Brain microvascular endothelial cell (primary cell): ENCODE measurements around the gene EDN1.
A peak's percentile ranks its signal among the peaks of the same experiment; 100 is the strongest.

Source experiments
- DNase-seq: peaks from one replicate; pipeline ENCODE4 v3.0.0-alpha.2; 2020
- H3K27ac ChIP-seq: fragments of 250-450 bp; sonication (Bioruptor Pico); 2 replicates; pipeline ENCODE4 v1.5.1; 2020; ENCODE audit warnings: mild to moderate bottlenecking, moderate library complexity
- H3K27me3 ChIP-seq: fragments of 250-450 bp; sonication (Bioruptor Pico); replicated peaks from 2 replicates; pipeline ENCODE4 v1.5.1; 2020; ENCODE audit warnings: mild to moderate bottlenecking
- H3K36me3 ChIP-seq: fragments of 250-450 bp; sonication (Bioruptor Pico); replicated peaks from 2 replicates; pipeline ENCODE4 v1.5.1; 2020; ENCODE audit warnings: mild to moderate bottlenecking
- H3K4me3 ChIP-seq: 2 replicates; pipeline ENCODE4 v1.5.1; 2011; ENCODE audit warnings: low read depth, mild to moderate bottlenecking, control low read depth, low read length, moderate library complexity
- in situ Hi-C: cut with HindIII; loops from 2 replicates; pipeline ENCODE4 v1.10.0; 2017; ENCODE audit warnings: low sequenced_read_pairs, low pct_ligation_motif_present
- TF ChIP-seq, protein P1 (sequence below): IDR thresholded peaks from 2 replicates; pipeline ENCODE4 v1.5.1; 2011; ENCODE audit warnings: low read depth, mild to moderate bottlenecking, moderate library complexity, low read length, control low read depth, inconsistent platforms; ENCODE audit errors: missing control alignments

Gene EDN1

DNA sequence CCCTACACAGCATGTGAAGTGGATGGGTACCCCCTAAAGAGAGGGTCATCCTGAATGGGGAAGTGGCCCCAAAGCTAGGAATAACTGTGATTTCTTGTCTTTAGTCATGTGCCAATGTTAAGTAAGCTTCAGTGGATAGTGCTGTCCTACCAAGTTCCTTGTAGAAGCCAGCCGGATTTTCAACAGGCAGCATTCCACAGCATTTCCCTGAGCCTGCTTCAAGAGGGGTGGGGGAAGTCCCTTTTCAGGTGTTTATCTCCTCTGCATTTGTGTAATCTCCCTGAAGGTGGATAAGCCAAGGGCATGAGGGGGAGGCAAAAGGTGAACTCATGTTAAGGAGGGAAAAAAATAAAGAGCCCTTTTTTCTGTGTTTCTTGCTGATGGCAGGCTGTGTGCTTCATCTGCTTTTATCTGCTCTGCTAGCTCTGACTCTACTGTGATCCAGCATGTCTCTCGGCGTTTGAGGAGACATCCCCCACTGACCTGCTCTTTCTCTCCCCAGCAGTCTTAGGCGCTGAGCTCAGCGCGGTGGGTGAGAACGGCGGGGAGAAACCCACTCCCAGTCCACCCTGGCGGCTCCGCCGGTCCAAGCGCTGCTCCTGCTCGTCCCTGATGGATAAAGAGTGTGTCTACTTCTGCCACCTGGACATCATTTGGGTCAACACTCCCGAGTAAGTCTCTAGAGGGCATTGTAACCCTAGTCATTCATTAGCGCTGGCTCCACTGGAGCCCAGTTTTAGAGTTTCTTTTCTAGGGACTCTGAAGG is 1.9 kb downstream of the EDN1 start:
- H3K36me3 ChIP-seq, result peaks cover 19% of the 10 kb centered on the region
- TF ChIP-seq, protein P1, sequence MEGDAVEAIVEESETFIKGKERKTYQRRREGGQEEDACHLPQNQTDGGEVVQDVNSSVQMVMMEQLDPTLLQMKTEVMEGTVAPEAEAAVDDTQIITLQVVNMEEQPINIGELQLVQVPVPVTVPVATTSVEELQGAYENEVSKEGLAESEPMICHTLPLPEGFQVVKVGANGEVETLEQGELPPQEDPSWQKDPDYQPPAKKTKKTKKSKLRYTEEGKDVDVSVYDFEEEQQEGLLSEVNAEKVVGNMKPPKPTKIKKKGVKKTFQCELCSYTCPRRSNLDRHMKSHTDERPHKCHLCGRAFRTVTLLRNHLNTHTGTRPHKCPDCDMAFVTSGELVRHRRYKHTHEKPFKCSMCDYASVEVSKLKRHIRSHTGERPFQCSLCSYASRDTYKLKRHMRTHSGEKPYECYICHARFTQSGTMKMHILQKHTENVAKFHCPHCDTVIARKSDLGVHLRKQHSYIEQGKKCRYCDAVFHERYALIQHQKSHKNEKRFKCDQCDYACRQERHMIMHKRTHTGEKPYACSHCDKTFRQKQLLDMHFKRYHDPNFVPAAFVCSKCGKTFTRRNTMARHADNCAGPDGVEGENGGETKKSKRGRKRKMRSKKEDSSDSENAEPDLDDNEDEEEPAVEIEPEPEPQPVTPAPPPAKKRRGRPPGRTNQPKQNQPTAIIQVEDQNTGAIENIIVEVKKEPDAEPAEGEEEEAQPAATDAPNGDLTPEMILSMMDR, result peak; percentile 55
- no peak overlapping the region for H3K27ac ChIP-seq
- no peak for DNase-seq
- in situ Hi-C loops, result loop anchor here (25.0 kb wide), 1 partner anchor 320 kb away; no protein-coding TSS in a partner anchor
- H3K27me3 ChIP-seq, result no peaks in the 10 kb centered on the region
- H3K4me3 ChIP-seq, result peak overlapping the region; percentile 67

DNA sequence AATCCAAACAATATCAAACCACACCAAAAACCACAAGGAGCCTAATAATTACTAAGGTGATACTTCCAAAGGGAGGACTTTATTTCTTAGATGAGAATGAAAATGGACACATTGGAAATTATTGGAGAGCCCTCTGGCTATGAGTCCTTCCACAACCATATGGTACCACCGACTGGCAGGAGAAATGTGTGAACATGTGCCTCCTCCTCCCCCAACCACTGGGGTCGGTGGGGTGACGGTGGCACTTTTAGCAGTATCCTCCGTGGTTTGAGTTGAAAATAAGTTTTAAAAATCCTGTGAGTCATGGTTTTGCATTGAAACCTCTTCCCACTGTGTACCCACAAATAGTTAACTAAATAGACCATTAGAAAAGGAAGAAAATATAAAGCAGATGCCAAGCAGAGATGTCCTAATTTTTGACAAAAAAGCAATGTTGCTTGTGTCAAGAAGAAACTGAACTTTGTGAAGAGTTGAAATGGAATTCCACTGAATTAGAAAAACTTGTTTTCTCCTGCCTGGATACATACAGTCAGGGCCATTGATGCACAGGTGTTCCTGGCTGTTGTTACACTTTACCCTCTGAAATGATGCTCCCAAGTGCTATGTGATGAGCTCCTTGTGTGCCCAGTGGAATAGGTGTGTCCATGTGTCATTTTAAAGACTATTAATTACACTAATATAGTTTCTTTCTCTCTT is 3.2 kb downstream of the EDN1 start:
- in situ Hi-C loops, result loop anchor here (25.0 kb wide), 1 partner anchor 319 kb away; no protein-coding TSS in a partner anchor
- no peak for DNase-seq
- peaks cover 19% of the 10 kb centered on the region for H3K36me3 ChIP-seq
- no peak overlapping the region for H3K27ac ChIP-seq
- H3K27me3 ChIP-seq, result no peaks in the 10 kb centered on the region
- TF ChIP-seq, protein P1, result no peak
- H3K4me3 ChIP-seq, result no peak overlapping the region

DNA sequence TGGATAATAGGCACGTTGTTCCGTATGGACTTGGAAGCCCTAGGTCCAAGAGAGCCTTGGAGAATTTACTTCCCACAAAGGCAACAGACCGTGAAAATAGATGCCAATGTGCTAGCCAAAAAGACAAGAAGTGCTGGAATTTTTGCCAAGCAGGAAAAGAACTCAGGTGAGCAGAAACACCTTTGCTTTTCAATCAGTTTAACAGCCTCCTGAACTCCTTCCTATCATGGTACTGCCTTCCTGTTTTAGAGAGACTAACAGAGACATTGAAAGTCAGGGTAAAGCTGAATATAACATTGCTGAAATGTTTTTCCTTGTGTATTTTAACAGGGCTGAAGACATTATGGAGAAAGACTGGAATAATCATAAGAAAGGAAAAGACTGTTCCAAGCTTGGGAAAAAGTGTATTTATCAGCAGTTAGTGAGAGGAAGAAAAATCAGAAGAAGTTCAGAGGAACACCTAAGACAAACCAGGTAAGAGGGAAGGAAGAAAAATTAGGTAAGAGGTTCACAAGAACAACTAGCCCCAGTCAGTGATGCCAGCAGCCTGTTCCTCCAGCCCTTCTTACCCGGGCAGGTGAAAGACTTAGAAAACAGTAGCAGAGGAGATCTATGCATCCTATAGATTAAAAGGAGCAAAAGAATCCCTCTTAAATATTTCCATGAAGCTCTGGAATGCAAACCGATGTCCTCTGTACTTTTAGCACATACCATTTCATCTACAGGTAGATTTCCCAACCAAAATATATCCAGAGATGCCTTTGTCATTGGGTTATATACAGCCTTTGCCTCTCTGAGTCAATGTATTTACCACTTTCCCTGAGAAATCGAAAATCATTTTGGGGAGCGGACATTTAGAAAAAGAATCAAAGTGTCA is 4.0 kb downstream of the EDN1 start:
- H3K27ac ChIP-seq, result no peak overlapping the region
- DNase-seq, result no peak
- in situ Hi-C loops, result loop anchor here (25.0 kb wide), 1 partner anchor 318 kb away; no protein-coding TSS in a partner anchor
- peaks cover 19% of the 10 kb centered on the region for H3K36me3 ChIP-seq
- no peak overlapping the region for H3K4me3 ChIP-seq
- H3K27me3 ChIP-seq, result no peaks in the 10 kb centered on the region
- TF ChIP-seq, protein P1, result no peak

DNA sequence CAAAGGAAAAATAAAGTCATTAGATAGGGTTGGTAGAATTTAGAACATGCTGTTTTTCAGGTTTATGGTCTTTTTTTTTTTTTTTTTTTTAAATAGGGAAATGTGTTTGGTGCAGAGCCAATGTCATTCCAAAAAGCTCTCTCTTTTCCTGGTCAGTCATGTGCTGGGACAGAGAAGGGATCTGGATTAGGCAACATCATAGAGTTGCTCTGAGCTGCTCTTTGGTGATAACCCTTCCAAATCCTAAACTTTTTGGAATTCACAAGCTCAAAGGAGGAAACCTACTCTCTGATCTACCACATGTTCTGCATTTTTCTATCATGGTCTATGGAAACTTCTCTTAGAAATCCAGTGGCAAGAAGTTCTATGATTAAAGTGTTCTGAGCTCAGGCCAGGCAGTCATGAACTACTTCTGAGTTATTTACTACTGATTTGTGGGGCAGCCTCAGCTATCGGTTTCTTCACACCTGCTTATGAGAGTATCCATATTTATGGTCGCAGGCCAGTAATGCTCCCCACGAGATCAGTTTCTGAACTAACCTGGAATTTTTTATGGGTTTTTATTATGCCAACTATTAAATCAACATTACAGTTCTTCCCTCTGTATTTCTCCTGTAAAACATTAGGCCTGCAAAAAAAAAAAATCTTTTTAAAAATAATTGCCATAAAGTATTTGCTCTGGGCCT is 4.8 kb downstream of the EDN1 start:
- H3K36me3 ChIP-seq, result peaks cover 19% of the 10 kb centered on the region
- H3K27me3 ChIP-seq, result no peaks in the 10 kb centered on the region
- TF ChIP-seq, protein P1, result no peak
- in situ Hi-C loops, result loop anchor here (25.0 kb wide), 1 partner anchor 317 kb away; no protein-coding TSS in a partner anchor
- H3K27ac ChIP-seq, result no peak overlapping the region
- DNase-seq, result no peak
- no peak overlapping the region for H3K4me3 ChIP-seq
